HepG2 (cell line): ENCODE data around the gene TNFAIP6. TPM values are rescaled to one million over a fixed set of nuclear protein-coding genes. Genes with fewer than 3 reads are reported as not detected.

Source experiments
- ATAC-seq: fragments of 200-7000 bp; cut with Tn5 transposase; 3 replicates; pipeline ENCODE4 v1.9.1; 2020; ENCODE audit warnings: mild to moderate bottlenecking, moderate library complexity
- BruUV-seq: library from RNA; stranded (reverse); fragments of 400-500 nt; replicated peaks from 2 replicates; lab custom pipeline; 2021; lab: Mats Ljungman, UMichigan
- CTCF ChIA-PET: fragments of 300-600 bp; formaldehyde crosslinking; extraction: SDS; loops from one replicate; lab custom pipeline; 2021; ENCODE audit warnings: low total read pairs, inconsistent platforms, low intra/inter-chr PET ratio; lab: Yijun Ruan, JAX
- POLR2A ChIA-PET: fragments of 350-600 bp; sonication (Branson Sonifier 250); formaldehyde crosslinking; loops from one replicate; lab custom pipeline; 2020; ENCODE audit warnings: antibody characterized with exemption, inconsistent platforms; lab: Yijun Ruan, JAX
- DNase-seq: peaks from one replicate; pipeline ENCODE4 v3.0.0-alpha.2; 2015; ENCODE audit warnings: low spot score
- FAIRE-seq: peaks from 3 replicates; lab custom pipeline; 2011; peaks lifted over from hg19 to GRCh38; lab: Jason Lieb, UNC
- H2AFZ ChIP-seq: one replicate; pipeline ENCODE4 v1.6.1; 2011; ENCODE audit warnings: low read length, inconsistent platforms
- H3K27ac ChIP-seq: fragments of 300-600 bp; 3 replicates; pipeline ENCODE4 v1.8.0; 2011; ENCODE audit warnings: mixed run types, mild to moderate bottlenecking, mixed read lengths, low read length, inconsistent platforms; ENCODE audit not compliant: insufficient read depth; ENCODE audit errors: extremely low read length
- H3K27me3 ChIP-seq, 2 experiments: fragments of 200-600 bp in 1 of 2; 2 replicates in 1 of 2; 3 replicates in 1 of 2; pipeline versions ENCODE4 v1.6.0 to v1.8.0; 2011; ENCODE audit warnings: low read length in 2 of 2, mild to moderate bottlenecking in 2 of 2, moderate library complexity in 2 of 2, inconsistent platforms in 1 of 2; ENCODE audit not compliant: insufficient read depth in 2 of 2, control insufficient read depth in 1 of 2
- H3K36me3 ChIP-seq, 2 experiments: fragments of 200-600 bp in 1 of 2; replicated peaks in 1 of 2; 2 replicates in 1 of 2; 3 replicates in 1 of 2; pipeline versions ENCODE4 v1.5.1 to v1.8.0; 2011; ENCODE audit warnings: low read length in 2 of 2, inconsistent platforms in 1 of 2; ENCODE audit not compliant: insufficient read depth in 2 of 2, control insufficient read depth in 1 of 2
- H3K4me1 ChIP-seq: 2 replicates; pipeline ENCODE4 v1.5.1; 2012; ENCODE audit warnings: low read length, inconsistent platforms; ENCODE audit not compliant: insufficient read depth
- H3K4me2 ChIP-seq: 2 replicates; pipeline ENCODE4 v1.6.0; 2011; ENCODE audit warnings: low read depth, low read length, inconsistent platforms
- H3K4me3 ChIP-seq, 3 experiments: fragments of 200-600 bp in 1 of 3; sonication (generic), shearing (Covaris generic) in 1 of 3; replicated peaks in 1 of 3; 2 replicates each; pipeline ENCODE4 v1.5.1; 2011 to 2016; ENCODE audit warnings: low read length in 3 of 3, inconsistent platforms in 2 of 3, low read depth in 2 of 3, mild to moderate bottlenecking in 2 of 3, control low read depth in 1 of 3, mixed read lengths in 1 of 3; ENCODE audit not compliant: insufficient read depth in 1 of 3
- H3K79me2 ChIP-seq: one replicate; pipeline ENCODE4 v1.6.1; 2011; ENCODE audit warnings: low read length, inconsistent platforms; ENCODE audit not compliant: insufficient read depth
- H3K9ac ChIP-seq: 2 replicates; pipeline ENCODE4 v1.6.0; 2011; ENCODE audit warnings: mild to moderate bottlenecking, low read depth, low read length, inconsistent platforms; ENCODE audit not compliant: insufficient read depth
- H3K9me3 ChIP-seq: 2 replicates; pipeline ENCODE4 v1.5.1; 2012; ENCODE audit warnings: mild to moderate bottlenecking, low read length
- H4K20me1 ChIP-seq: 2 replicates; pipeline ENCODE4 v1.6.0; 2011; ENCODE audit warnings: inconsistent platforms, mild to moderate bottlenecking, low read length, moderate library complexity; ENCODE audit not compliant: insufficient read depth
- MAFF ChIP-seq: IDR thresholded peaks from 2 replicates; pipeline ENCODE4 v1.6.1; 2011; ENCODE audit warnings: low read depth, low read length, improper control_type of control experiment
- MAFK ChIP-seq, 2 experiments: IDR thresholded peaks in 1 of 2; conservative IDR thresholded peaks in 1 of 2; 2 replicates each; pipeline ENCODE4 v1.6.1; 2011; ENCODE audit warnings: improper control_type of control experiment in 2 of 2, low read length in 2 of 2
- MIXL1 ChIP-seq: IDR thresholded peaks from 2 replicates; pipeline ENCODE4 v1.6.1; 2016
- ZNF773 ChIP-seq: sonication (generic); formaldehyde crosslinking; IDR thresholded peaks from 2 replicates; pipeline ENCODE4 v1.4.0; 2020; ENCODE audit warnings: missing genetic modification reagents, borderline replicate concordance
- ZNF775 ChIP-seq: sonication (generic); formaldehyde crosslinking; IDR thresholded peaks from 2 replicates; pipeline ENCODE4 v1.4.0; 2020; ENCODE audit warnings: missing genetic modification reagents, mild to moderate bottlenecking, moderate library complexity, borderline replicate concordance
- in situ Hi-C: cut with HindIII; loops from 2 replicates; pipeline ENCODE4 v1.10.0; 2017; ENCODE audit warnings: low pct_unique_long_range_greater_than_20kb; ENCODE audit not compliant: extremely low pct_ligation_motif_present
- intact Hi-C: fragments of 100-400 bp; cut with micrococcal nuclease; formaldehyde crosslinking; loops from one replicate; pipeline ENCODE4 v1.10.0; 2022; ENCODE audit not compliant: unreplicated experiment
- polyA plus RNA-seq, 8 experiments: library from polyadenylated mRNA; depleted of rRNA in 3 of 8; stranded (reverse) in 7 of 8; unstranded in 1 of 8; fragments of >200 nt; fragmentation: Illumina TruSeq in 4 of 8; extraction: Trizol in 4 of 8; gene quantifications; 2 replicates each; pipeline versions ENCODE4 v1.2.1 to v1.2.3, GENCODE V29; 2011 to 2016; ENCODE audit warnings: low read depth in 4 of 8, missing spikeins in 1 of 8, mixed read lengths in 1 of 8; ENCODE audit not compliant: insufficient read depth in 1 of 8
- total RNA-seq, 5 experiments: library from RNA; depleted of rRNA; stranded (reverse); fragments of >200 nt; fragmentation: Illumina TruSeq; extraction: Trizol; gene quantifications; 2 replicates each; pipeline ENCODE4 v1.2.3, GENCODE V29; 2016; ENCODE audit warnings: low read depth in 1 of 5
- TF ChIP-seq, protein P1 (sequence below): sonication (generic); formaldehyde crosslinking; IDR thresholded peaks from 2 replicates; pipeline ENCODE4 v1.4.0; 2020; ENCODE audit warnings: mild to moderate bottlenecking, low read depth, missing genetic modification reagents
- TF ChIP-seq, protein P2 (sequence below): sonication (generic); formaldehyde crosslinking; IDR thresholded peaks from 2 replicates; pipeline ENCODE4 v1.5.0; 2020; ENCODE audit warnings: missing genetic modification reagents, mild to moderate bottlenecking, borderline replicate concordance

Gene TNFAIP6
- total and polyA plus RNA-seq, 2 of the 13 experiments (the other 11 are each of a cell fraction or from before 2014, with no cell fraction given) = not detected

GRCh38 chr2:151347294-151347693, 10.1 kb upstream of the TNFAIP6 start:
- Histone ChIP-seq H4K20me1 (no peaks in the 10 kb centered on the region), H3K9me3 (no peaks in the 10 kb centered on the region), H3K27me3 (no peaks in the 10 kb centered on the region), H3K4me3 (no peak overlapping the region), H3K27ac (no peak overlapping the region), H3K79me2 (no peaks in the 10 kb centered on the region), H3K36me3 (no peaks in the 10 kb centered on the region), H3K9ac (no peak overlapping the region), H3K4me1 (no peaks in the 10 kb centered on the region), H2AFZ (no peak overlapping the region), H3K4me2 (no peak overlapping the region)
- DNase-seq (no peak), ATAC-seq (no peak), FAIRE-seq (no peak)
- POLR2A ChIA-PET = no interaction called here
- TF ChIP-seq MAFF = 0 out of 2 replicates have a peak, but pooled peaks have one; percentile 33
- TF ChIP-seq ZNF773 (CRISPR knock-in tag) = no peak
- TF ChIP-seq ZNF775 = no peak
- TF ChIP-seq, protein P1, sequence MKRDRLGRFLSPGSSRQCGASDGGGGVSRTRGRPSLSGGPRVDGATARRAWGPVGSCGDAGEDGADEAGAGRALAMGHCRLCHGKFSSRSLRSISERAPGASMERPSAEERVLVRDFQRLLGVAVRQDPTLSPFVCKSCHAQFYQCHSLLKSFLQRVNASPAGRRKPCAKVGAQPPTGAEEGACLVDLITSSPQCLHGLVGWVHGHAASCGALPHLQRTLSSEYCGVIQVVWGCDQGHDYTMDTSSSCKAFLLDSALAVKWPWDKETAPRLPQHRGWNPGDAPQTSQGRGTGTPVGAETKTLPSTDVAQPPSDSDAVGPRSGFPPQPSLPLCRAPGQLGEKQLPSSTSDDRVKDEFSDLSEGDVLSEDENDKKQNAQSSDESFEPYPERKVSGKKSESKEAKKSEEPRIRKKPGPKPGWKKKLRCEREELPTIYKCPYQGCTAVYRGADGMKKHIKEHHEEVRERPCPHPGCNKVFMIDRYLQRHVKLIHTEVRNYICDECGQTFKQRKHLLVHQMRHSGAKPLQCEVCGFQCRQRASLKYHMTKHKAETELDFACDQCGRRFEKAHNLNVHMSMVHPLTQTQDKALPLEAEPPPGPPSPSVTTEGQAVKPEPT (CRISPR knock-in tag) = no peak
- peak; percentile 50 to 52 for TF ChIP-seq MAFK (conservative IDR thresholded peaks at IDR 0.05 in 1 of 2, IDR thresholded peaks at IDR 0.05 in 1 of 2; ENCODE audit: low read length in 2 of 2)
- no peak for TF ChIP-seq MIXL1 (CRISPR knock-in tag)
- TF ChIP-seq, protein P2, sequence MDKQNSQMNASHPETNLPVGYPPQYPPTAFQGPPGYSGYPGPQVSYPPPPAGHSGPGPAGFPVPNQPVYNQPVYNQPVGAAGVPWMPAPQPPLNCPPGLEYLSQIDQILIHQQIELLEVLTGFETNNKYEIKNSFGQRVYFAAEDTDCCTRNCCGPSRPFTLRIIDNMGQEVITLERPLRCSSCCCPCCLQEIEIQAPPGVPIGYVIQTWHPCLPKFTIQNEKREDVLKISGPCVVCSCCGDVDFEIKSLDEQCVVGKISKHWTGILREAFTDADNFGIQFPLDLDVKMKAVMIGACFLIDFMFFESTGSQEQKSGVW = no peak
- intact Hi-C loops (no loop called here), in situ Hi-C loops (no loop called here)
- BruUV-seq = no TSS peak
- CTCF ChIA-PET = no interaction called here
